Right hindlimb (tissue), 1 donor: Measurements from ENCODE around the gene RIMBP3C.
"Not testable (repeated sequence)": the region's sequence is repeated elsewhere in the genome, so short reads cannot be mapped to it uniquely, and the experiment has no call there.

ENCODE experiments used
- DNase-seq: peaks from one replicate; pipeline ENCODE4 v3.0.0-alpha.2; 2018

Gene RIMBP3C

GRCh38 chr22:21516970-21517764 lies 34.1 kb downstream of the RIMBP3C start:
- not testable (repeated sequence) for DNase-seq

DNA sequence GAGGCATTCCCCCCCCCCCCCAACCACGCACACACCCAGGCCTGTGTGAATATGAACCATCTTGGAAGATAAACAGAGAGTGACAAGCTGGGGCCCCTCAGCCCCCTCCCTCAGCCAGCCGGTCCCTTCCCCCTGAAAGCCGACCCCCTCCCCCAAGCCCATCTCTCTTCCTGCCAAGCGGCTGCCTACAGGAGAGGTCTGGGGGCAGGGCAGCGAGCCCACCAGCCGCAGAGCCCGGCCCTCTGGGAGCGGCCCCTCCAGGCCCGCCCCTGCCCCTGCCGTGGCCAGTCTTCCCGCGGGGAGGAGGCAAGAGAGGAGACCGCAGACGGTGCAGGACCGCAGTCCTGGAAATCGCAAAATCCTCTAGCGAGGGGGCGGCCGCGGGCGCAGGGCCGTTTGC lies 34.7 kb downstream of the RIMBP3C start:
- DNase-seq, result not testable (repeated sequence)

DNA sequence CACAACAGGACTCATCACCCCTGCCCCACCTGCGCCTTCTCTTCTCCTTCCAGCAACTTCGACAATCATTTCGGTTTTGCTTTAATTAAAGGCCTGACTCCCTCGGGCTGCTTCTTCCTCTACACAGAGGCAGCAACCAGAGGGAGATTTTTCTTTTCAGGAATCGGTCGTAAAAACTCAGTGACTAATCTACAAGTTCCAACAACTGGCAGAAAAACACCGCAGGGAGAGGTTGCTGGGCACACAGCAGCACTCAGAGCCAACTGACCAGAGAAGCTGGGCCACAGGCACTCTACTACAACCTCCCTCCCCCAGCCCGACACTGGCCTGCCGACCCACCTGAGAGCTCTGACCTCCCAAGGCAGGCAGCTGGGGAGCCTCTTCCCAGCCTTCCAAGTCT lies 36.0 kb downstream of the RIMBP3C start:
- DNase-seq, result not testable (repeated sequence)

DNA sequence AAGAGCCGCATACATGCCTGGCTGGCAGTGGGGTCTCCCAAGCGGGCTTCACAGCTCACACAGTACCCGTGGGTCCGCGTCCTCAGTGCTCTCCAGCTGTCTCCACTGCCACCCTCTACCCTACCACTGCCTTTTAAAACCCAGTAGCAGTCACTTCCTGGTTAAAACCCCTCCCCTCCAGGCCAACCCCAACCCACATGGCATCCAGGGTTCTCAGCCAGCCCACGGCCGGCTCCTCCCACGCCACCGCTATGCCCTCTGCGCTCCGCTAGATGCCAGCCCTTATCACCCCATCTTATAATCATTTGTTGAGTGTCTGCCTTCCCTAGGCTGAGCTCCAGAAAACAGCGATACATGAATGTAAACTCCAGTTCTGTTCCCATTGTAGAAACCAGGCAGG lies 37.1 kb downstream of the RIMBP3C start:
- not testable (repeated sequence) for DNase-seq

DNA sequence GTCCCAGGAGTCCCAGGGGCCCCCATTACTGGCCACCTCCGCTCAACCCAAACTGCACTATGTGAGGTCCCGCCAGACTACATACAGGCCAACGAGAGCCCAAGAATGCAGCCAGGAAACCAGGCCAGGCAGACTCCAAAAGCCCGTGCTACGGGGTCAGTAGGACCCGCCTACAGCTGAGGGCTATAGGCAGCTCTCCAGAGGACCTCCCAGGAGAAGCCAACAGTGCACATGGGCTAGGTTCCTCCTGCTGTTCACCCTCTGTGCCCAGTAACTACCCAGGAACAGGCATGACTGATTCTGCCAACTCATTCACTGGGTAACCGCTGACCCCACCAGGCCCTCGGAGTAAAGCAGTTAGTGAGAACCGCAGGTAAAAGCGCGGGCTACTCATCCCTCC lies 39.2 kb downstream of the RIMBP3C start:
- not testable (repeated sequence) for DNase-seq

DNA sequence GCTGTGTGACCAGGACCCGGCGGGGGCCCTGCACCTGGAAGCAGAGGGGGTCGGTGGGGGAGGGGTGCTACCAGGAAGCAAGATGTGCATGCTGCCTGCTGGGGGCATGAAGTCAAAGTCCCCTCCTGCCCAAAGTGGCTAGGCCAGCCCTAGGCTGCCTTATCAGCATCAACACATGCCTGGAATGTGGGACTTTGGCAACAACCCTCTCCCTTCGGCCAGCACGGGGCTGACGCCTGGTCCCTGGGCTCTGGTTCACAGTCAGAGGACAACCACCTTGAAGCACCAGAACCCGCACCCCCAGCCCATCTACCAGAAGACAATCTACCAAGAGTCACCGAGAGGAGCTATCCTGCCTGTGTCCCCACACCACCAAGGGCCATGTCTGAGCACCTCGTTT lies 40.9 kb downstream of the RIMBP3C start:
- DNase-seq, result not testable (repeated sequence)

DNA sequence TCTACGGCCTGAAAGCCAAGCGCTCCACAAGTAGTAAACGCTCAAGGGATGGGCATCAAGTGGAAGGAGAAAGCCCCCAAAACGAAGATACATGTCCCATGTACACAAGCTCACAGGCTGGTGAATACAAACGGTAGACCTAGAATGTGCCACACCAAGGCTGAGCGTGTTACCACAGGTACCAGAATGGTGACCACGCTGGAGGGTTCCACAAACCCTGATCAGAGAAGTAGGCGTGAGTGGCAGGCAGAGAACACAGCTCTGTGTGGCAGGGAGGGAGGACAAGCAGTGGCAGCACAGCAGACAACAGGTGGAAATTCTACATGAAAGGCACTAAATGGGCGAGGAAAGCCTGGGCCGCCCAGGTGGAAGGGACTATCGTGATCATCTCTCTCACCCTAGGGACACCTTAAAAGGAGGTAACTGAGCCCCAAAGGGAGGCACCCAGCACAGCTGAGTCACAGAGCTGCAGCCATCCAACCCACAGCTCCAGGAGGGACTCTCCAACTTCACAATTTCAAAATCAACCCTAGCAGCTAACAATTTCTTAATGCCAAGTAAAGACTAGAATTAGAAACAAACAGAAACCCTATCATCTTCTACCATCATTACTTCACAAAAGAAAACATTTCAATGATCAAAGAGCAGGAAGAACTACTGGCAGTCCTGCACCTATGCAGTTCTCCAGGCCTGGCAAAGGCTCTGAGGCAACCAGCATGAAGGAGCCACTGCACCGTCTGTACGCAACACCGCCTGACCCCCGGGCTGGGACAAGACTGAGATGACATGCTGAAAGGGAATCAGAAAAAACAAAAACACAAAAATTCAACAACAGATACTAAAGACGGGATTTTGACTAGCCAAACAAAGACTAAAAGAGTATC lies 51.4 kb downstream of the RIMBP3C start:
- not testable (repeated sequence) for DNase-seq

DNA sequence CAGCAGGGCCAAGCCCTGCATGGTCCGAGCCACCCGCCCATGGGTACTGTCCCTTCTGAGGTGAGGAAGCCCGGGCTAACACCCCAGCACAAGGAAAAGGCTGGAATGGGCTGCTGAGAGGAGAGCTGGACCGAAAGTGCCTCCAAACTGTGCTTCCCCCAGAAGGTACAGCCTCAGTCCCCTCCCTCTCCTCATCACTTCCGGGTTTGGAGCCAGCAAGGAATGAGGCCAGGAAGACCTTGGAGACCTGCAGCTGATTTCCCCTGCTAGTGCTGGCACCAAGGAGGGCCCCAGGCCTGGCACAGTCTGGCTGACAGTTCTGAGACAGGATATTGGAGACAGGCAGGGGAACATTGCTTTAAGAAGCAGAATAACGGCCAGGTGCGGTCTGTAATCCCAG lies 52.8 kb downstream of the RIMBP3C start:
- not testable (repeated sequence) for DNase-seq

- not testable (repeated sequence) for DNase-seq
Observed at GRCh38 chr22:21497984-21498383, 53.3 kb downstream of the RIMBP3C start.
